Thyroid gland (tissue), 4 donors: ENCODE measurements around the gene SLC2A13. TPM values are rescaled to one million over a fixed set of nuclear protein-coding genes. Genes with fewer than 3 reads are reported as not detected.

Experiments used
- DNase-seq, 2 donors: peaks; one replicate each; pipeline ENCODE4 v3.0.0-alpha.2; 2019
- H3K27ac ChIP-seq, 3 donors: fragments of 200-600 bp; sonication (generic); 1 replicate in 2 of 3; 2 replicates in 1 of 3; pipeline ENCODE4 v1.5.1; 2016 to 2019; ENCODE audit warnings: mild to moderate bottlenecking in 1 of 3, moderate library complexity in 1 of 3
- H3K27me3 ChIP-seq: fragments of 200-600 bp; sonication (generic); one replicate; pipeline ENCODE4 v1.5.1; 2019
- H3K36me3 ChIP-seq, 2 donors: fragments of 200-600 bp; sonication (generic); one replicate each; pipeline ENCODE4 v1.5.1; 2016 to 2019
- H3K4me1 ChIP-seq, 2 donors: fragments of 200-600 bp; sonication (generic); one replicate each; pipeline ENCODE4 v1.5.1; 2017 to 2019
- H3K4me3 ChIP-seq, 3 donors: fragments of 200-600 bp; sonication (generic); replicated peaks in 1 of 3; 1 replicate in 2 of 3; 2 replicates in 1 of 3; pipeline ENCODE4 v1.5.1; 2016; ENCODE audit warnings: mild to moderate bottlenecking in 1 of 3
- H3K9me3 ChIP-seq: fragments of 200-600 bp; sonication (generic); one replicate; pipeline ENCODE4 v1.5.1; 2017
- POLR2A ChIP-seq, 2 donors: fragments of 450-650 bp; IDR thresholded peaks; one replicate each; pipeline ENCODE4 v1.6.1; 2017; ENCODE audit warnings: antibody characterized with exemption in 2 of 2, mild to moderate bottlenecking in 2 of 2, moderate library complexity in 1 of 2
- WGBS, 2 donors: methylation state at CpG; one replicate each; pipeline ENCODE4 v1.1.5; 2017; 5-methylcytosine and 5-hydroxymethylcytosine counted together
- intact Hi-C: fragments of 100-400 bp; cut with DNase I; formaldehyde crosslinking; loops from one replicate; pipeline ENCODE4 v1.15.1; 2023
- total RNA-seq, 4 donors: library from RNA; depleted of rRNA; stranded (reverse); fragments of >200 nt; gene quantifications; one replicate each; pipeline ENCODE4 v1.2.3, GENCODE V29; 2016
- TF ChIP-seq, protein P1 (sequence below), 6 experiments: fragments of 200-600 bp in 3 of 6; fragments of 450-650 bp in 3 of 6; sonication (generic) in 3 of 6; IDR thresholded peaks; one replicate each; pipeline ENCODE4 v1.5.1; 2016 to 2019; ENCODE audit warnings: antibody characterized with exemption in 6 of 6, mild to moderate bottlenecking in 2 of 6, inconsistent platforms in 1 of 6, moderate library complexity in 1 of 6

SLC2A13 gene
- total RNA-seq, 4 donors from 2014 or later, result 9.8 to 21.3 (median 10.0) TPM

DNA sequence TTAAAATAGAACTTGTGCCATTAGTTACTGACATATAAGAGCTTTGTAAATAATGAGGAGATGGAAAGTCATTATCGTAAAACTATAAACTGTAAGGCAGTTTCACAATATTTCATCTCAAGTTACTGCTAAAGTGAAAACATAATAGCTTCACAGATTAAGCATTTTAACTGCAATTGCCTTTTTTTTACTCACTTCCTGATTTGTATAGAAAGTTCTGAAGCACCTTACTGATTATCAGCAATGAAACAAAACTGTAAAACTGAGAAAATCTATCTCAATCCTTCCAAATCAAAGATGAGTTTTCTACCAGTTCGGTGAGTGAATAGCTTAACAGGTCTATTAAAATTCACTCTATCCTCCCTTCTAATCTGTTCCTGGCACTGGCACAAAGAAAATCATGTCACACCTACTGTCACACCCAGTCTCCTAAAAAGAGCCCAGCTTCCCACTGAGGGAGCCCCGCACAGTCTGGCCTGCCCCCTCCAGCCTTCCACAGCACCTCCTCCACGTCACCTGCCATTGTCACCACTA, 324.9 kb downstream of the SLC2A13 start:
- H3K27me3 ChIP-seq, result no peaks in the 10 kb centered on the region
- H3K4me1 ChIP-seq, result no peaks in the 10 kb centered on the region
- H3K27ac ChIP-seq, result no peak overlapping the region
- H3K9me3 ChIP-seq, result no peaks in the 10 kb centered on the region
- no peaks in the 10 kb centered on the region for H3K36me3 ChIP-seq
- WGBS, 2 donors, result 88 to 93% methylated on average over 4 of the region's 4 CpGs
- DNase-seq, result no peak
- TF ChIP-seq POLR2A (IDR thresholded peaks at IDR 0.05), result no peak
- TF ChIP-seq, protein P1, sequence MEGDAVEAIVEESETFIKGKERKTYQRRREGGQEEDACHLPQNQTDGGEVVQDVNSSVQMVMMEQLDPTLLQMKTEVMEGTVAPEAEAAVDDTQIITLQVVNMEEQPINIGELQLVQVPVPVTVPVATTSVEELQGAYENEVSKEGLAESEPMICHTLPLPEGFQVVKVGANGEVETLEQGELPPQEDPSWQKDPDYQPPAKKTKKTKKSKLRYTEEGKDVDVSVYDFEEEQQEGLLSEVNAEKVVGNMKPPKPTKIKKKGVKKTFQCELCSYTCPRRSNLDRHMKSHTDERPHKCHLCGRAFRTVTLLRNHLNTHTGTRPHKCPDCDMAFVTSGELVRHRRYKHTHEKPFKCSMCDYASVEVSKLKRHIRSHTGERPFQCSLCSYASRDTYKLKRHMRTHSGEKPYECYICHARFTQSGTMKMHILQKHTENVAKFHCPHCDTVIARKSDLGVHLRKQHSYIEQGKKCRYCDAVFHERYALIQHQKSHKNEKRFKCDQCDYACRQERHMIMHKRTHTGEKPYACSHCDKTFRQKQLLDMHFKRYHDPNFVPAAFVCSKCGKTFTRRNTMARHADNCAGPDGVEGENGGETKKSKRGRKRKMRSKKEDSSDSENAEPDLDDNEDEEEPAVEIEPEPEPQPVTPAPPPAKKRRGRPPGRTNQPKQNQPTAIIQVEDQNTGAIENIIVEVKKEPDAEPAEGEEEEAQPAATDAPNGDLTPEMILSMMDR (IDR thresholded peaks at IDR 0.05), result no peak
- intact Hi-C loops, result no loop called here
- no peak overlapping the region for H3K4me3 ChIP-seq

DNA sequence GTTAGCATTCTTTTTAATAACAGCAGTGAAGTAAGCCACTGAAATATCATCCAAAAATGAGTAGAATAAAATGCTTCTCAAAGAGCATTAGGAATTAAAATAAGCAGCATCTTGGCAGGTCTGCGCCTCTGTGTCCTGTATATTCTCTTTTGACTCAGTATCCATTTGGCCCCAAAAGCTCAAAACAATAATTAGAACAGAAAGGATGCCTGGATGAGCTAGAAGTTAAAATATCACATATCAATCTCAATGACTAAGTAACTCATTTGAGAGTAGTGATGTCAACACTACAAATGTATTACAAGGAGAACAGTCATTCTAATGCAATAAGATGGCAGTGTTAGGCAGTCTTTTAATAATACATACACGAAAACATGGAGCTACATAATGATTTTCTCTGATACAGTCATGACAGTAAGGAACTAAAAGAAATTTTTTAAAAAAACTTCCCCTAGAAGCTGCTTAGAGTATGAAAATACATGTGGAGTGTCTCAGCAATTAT, 325.4 kb downstream of the SLC2A13 start:
- Histone ChIP-seq H3K36me3 (no peaks in the 10 kb centered on the region), H3K27ac (no peak overlapping the region), H3K4me3 (no peak overlapping the region), H3K4me1 (no peaks in the 10 kb centered on the region), H3K9me3 (no peaks in the 10 kb centered on the region), H3K27me3 (no peaks in the 10 kb centered on the region)
- TF ChIP-seq, protein P1 (IDR thresholded peaks at IDR 0.05), result no peak
- TF ChIP-seq POLR2A (IDR thresholded peaks at IDR 0.05), result no peak
- 89 to 90% methylated on average over 2 of the region's 2 CpGs for WGBS, 2 donors
- DNase-seq, result no peak
- intact Hi-C loops, result no loop called here

DNA sequence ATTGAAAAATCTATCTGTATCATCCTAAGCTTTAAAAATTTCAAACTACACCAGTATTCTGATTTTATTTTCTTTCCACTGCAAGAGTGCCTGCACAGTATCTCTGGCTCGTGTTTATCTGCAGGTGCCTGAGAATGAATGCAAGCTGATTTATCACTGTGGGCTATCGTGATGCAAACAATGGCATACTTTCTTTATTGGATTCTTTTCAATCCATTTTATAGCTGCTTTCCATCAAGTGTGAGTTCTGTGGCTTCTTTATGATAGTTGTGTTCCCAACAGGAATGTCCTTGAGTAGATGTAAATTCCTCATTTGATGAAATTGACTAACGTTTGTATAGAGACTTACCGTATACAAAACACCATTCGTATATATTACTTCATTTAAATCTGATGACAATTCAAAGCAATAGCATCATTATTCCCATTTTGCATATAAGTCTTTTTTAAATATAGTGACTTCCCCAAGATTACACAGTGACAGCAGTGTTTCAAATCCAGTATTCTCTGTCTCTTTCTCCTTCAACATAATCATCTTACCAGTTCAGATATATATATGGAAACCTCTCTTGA, 326.0 kb downstream of the SLC2A13 start:
- no peak for TF ChIP-seq POLR2A (IDR thresholded peaks at IDR 0.05)
- TF ChIP-seq, protein P1 (IDR thresholded peaks at IDR 0.05), result no peak
- DNase-seq, result no peak
- Histone ChIP-seq H3K27me3 (no peaks in the 10 kb centered on the region), H3K36me3 (no peaks in the 10 kb centered on the region), H3K27ac (no peak overlapping the region), H3K9me3 (no peaks in the 10 kb centered on the region), H3K4me3 (no peak overlapping the region), H3K4me1 (no peaks in the 10 kb centered on the region)
- intact Hi-C loops, result no loop called here
- 82 to 91% methylated on average over 5 of the region's 5 CpGs for WGBS, 2 donors

DNA sequence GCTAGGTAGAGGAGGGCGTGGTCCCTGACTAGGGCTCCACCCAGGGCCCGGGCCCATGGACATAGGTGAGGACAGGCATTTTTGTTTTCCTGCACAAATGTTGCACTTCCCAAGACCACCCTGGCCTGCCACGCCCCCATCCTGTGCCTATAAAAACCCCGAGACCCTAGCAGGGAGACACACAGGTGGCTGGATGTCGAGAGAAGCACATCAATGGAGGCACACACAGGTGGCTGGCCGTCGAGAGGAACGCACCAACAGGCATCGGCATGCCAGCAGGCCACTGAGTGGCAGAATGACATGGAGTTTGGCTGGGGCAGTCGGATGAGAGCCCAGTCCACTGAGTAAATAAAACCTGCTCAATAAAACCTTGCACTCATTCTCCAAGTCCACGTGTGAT, 328.4 kb downstream of the SLC2A13 start:
- Histone ChIP-seq H3K9me3 (no peaks in the 10 kb centered on the region), H3K4me1 (no peaks in the 10 kb centered on the region), H3K27me3 (no peaks in the 10 kb centered on the region), H3K36me3 (no peaks in the 10 kb centered on the region), H3K27ac (no peak overlapping the region), H3K4me3 (no peak overlapping the region)
- DNase-seq, result no peak
- TF ChIP-seq, protein P1 (IDR thresholded peaks at IDR 0.05), result no peak
- TF ChIP-seq POLR2A (IDR thresholded peaks at IDR 0.05), result no peak
- 78 to 92% methylated on average over 11 of the region's 11 CpGs for WGBS, 2 donors
- intact Hi-C loops, result no loop called here

DNA sequence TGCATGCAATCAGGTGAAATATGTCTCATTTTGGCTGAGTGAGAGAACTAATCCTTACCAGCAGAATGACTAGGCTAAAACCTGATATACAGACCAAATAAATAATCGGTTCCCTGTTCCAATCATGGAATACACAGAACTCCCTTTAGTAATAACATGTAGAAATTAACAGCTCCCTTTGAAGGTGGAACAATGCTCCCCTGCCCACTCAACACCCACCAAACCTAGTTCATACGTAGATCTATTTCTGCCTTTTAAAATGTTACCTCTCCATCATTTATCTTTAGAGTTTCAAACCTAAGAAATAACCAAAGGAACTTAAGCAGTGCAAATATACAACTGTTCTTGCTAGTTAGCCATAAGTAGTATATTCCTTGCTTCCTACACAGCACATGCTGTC, 332.6 kb downstream of the SLC2A13 start:
- TF ChIP-seq, protein P1 (IDR thresholded peaks at IDR 0.05), result no peak
- TF ChIP-seq POLR2A (IDR thresholded peaks at IDR 0.05), result no peak
- H3K4me1 ChIP-seq, result no peaks in the 10 kb centered on the region
- H3K36me3 ChIP-seq, result no peaks in the 10 kb centered on the region
- no peak for DNase-seq
- 94 to 95% methylated on average over 2 of the region's 2 CpGs for WGBS, 2 donors
- H3K4me3 ChIP-seq, result no peak overlapping the region
- intact Hi-C loops, result no loop called here
- no peak overlapping the region for H3K27ac ChIP-seq
- no peaks in the 10 kb centered on the region for H3K9me3 ChIP-seq
- no peaks in the 10 kb centered on the region for H3K27me3 ChIP-seq
